Activated CD4-positive, alpha-beta T cell treated with anti-CD3 and anti-CD28 coated beads, Interleukin-2, Interleukin-6, amounts not matched to agents 100 ng/mL and 50 ng/mL, durations not matched to agents 16 hours and 8 hours (primary cell): ENCODE data around the gene SERPINA6.
"Not testable (repeated sequence)": the region's sequence is repeated elsewhere in the genome, so short reads cannot be mapped to it uniquely, and the experiment has no call there.

Experiments
- DNase-seq: peaks from one replicate; pipeline ENCODE4 v3.0.0-alpha.2; 2020

Gene SERPINA6

DNA sequence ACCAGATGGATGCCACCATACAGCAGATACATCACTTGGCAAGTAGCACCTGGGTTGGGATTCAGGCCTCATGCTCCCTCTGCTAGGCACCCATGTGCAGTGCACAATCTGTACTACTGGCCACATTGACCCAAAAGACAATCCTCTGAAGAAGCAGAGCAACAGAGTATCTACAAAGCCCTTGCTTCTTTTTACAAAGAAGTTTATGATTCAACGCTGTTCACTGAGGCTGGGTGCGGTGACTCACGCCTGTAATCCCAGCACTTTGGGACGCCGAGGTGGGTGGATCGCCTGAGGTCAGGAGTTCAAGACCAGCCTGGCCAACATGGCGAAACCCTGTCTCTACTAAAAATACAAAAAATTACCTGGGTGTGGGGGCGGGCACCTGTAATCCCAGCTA, 31.1 kb upstream of the SERPINA6 start:
- not testable (repeated sequence) for DNase-seq

DNA sequence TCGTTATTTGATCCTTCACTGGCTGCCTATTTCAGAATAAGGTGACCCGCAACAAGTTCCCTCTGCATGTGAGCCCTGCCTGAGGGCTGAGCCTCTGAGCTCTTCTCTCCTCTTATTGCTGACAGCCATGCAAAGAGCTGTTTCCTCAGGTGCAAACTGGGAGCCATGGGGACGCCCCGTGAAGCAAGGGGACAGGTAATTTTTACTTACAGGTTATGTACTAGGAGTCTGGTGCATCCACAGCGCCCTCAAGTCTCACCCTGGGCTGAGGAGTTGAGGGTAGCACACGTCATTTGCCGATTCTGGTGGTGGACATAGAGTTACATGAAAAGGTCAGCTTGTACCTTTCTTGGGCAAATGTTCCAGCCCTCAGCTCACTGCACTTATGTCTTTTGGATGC, 26.1 kb upstream of the SERPINA6 start:
- DNase-seq, result no peak

DNA sequence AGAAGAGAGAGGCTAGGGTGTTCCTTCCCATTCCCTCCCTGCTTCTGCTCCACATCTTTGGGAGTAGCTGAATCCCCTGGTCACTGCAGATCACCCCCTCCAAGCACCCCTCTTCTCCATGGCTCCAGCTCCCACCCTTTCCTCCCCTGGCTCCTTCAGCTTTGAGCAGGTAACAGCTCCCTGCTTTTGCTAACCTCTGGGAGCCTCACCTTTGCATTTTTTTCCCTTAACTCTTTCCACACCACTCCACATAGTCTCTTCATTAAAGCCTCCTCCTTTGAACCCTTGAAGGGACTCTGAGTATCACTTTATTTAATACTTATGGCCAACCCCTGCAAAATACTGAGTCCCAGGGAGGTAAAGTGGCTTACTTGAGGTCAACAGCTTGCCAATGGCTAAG, 25.7 kb upstream of the SERPINA6 start:
- DNase-seq, result no peak

DNA sequence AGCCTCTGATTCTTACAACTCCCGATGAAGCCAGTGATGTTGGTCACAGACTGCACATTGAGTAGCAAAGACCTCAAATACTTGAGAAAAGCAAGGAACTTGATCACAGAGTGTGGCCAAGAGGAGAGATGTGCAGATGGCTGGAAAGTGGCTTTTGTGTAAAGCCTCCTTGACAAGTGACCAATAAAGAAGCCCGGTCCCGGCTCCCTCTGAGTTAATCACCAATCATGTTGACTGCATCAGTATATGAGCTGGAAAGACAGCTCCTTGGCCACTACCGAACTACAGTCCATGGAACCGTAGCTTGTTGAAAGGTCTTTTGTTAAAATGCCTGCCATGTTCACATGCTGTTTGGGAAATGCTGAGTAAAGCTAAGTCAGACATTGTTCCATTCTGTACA, 23.7 kb upstream of the SERPINA6 start:
- DNase-seq, result no peak

DNA sequence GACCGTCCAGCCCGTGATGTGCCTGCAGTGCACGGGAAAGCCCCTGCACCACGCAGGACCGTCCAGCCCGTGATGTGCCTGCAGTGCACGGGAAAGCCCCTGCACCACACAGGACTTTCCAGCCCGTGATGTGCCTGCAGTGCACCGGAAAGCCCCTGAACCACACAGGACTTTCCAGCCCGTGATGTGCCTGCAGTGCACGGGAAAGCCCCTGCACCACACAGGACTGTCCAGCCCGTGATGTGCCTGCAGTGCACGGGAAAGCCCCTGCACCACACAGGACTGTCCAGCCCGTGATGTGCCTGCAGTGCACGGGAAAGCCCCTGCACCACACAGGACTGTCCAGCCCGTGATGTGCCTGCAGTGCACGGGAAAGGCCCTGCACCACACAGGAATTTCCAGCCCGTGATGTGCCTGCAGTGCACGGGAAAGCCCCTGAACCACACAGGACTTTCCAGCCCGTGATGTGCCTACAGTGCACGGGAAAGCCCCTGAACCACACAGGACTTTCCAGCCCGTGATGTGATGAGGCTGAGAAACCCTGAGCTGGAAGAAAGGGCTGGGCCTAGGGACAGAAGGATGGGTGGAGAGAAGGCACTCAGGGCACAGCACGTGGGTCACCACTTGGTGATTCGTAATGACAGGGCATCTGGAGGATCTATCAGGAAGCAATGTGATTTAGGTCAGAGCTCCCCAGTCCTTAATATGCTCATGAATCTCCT, 23.1 kb upstream of the SERPINA6 start:
- DNase-seq, result peak; percentile 68

DNA sequence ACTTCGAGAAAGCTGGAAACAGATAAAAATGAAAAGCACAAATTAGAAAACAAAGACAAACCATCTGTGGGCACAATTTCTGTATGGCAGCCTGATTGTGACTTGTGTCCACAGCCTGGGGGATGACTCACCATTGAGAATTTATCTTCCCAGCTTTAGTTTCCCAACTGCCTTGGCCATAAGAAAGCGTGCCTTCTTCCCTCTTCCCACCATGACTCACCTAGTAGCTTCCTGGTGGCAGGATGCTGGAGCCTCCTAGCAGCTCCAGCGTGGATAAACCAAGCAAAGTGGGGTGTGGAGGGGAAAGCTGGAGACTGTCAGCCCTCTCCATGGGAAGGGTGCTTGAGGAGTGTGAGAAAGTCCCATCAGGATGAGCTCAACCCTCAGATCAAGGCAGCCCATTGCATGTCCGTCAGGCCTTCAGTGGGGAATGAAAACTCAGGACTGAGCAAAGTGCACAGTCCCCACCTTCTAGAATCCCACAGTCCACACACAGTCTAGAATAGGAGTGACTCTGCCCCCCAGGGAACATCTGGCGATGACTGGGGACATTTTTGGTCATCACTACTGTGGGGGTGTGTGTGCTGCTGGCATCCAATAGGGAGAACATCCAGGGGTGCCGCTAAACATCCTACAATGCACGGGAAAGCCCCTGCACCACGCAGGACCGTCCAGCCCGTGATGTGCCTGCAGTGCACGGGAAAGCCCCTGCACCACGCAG, 22.4 kb upstream of the SERPINA6 start:
- no peak for DNase-seq

DNA sequence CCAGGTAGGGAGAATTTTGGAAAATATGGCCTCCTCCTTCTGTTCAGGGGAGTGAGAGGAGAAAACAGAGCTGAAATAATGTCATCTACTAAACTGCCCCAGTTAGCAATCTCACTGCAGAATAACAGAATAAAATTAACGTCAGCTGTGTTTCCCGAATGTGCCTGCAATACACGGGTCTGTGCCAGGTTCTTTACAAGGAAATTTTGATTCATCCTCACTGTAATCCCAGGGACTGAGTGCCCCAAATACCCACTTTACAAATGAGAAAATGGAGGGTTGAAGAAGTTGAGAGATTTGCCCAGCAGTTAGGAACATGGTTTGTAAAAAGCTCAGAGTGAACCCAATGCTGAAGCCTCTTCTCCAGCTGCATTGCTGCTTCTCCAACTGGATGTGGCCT, 21.3 kb upstream of the SERPINA6 start:
- DNase-seq, result no peak

DNA sequence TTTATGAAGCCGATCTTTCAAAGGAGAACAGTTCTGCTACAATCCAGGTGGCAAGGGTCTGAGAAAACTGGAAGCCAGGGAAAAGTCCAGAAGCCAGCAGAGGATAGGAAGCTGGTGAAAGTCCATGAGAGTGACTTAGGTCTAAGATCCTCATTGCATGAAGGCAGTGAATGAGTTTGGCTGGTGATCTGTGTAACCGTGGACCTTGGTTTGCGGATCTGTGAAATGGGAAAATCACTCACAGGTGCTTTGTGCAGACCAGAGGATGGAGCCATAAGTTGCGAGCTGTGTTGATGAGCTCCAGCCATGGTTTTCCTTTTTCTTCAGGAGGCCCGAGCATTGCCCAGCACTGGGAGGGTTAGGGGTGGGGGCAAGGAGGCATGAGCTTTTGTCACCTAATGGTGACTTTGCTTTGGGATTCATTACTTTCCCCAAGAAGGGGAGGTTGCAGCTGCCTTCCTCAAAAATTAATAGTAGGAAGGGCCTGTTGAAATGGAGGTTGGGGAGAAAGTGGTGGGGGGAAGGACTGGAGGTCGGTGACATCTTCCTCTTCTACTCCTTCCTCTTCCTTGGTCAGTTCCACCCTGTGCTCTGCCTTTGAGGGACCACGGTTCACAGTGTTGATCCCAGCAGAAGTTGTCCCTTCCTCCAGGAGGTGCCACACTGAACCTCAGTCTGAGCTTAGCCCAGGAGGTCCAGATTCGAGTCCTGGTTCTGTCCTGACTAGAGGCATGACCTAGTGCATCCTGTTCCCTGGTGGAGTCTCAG, 20.3 kb upstream of the SERPINA6 start:
- DNase-seq, result no peak

DNA sequence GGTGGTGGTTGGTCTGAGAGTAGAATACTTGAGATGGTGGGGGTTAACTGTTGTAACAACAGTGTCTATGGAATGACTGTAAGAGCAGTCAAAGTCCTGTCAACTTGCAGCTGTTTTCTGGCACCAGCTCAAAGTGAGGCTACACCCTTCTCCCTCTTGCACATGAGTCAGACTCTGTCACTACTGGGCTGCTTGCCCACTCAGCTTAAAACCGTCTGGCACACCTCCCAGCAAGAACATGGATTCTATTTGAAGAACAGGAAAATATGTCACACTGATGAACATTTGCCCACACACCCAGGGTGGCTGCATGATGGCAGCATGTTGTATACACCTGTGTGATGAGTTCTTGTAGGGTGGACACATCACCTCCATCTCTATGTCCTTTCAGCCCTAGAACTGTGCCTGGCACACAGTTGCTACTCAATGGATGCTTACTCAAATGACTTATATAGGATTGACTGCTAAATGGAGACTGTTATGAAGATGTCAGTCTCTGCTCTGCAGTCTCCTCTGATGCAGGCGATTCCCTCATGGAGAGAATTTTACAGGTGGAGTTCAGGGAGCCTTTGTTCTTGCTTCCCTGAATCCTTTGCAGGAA, 19.3 kb upstream of the SERPINA6 start:
- DNase-seq, result peak; percentile 7

DNA sequence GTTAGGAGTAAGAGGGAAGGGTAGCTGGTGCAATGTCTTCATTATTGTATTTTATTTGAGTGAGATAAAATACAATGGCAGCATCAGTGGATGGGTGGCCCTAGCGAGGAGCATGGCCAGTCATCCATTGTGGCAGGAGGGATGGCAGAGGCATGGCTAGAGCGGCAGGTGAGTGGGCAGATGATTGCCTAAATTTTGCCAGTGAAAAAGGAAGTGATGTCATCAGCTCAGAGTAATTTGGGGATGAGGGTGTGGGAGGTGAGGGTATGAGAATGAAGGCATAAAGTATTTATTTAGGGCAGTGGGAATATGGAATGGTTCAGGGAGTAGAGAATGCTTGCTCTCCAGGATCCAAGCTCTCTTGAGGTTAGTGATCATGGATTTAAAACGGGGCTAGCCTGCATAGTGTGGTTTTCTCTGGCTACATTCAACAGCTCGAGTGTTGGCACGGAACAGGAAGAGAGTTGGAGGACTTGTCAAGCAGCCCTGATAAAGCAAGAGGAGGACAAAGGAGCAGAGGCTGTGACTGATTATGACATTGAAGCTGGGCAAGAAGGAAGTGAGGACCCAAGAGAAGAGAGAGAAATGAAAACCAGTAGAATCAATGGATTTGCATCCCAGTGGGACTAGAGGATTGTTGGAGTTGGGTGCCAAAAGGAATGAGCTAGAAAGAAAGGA, 18.7 kb upstream of the SERPINA6 start:
- peak; percentile 5 for DNase-seq

DNA sequence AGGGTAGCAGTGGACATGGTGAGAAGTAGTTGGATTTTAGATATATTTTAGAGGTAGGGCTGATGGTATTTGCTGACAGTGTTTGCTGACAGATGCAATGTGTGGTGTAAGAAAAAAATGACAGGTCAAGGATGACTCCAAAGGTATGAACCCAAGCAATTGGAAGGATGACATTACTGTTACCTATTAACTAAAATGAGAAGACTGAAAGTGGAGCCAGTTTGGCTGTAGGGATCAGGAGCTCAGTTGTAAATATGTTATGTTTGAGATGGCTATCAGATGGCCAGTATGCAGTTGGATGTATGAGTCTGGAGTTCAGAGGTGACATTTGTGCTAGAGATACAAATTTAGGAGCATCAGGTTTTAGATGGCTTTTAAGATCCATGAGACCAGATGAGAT, 17.4 kb upstream of the SERPINA6 start:
- no peak for DNase-seq

DNA sequence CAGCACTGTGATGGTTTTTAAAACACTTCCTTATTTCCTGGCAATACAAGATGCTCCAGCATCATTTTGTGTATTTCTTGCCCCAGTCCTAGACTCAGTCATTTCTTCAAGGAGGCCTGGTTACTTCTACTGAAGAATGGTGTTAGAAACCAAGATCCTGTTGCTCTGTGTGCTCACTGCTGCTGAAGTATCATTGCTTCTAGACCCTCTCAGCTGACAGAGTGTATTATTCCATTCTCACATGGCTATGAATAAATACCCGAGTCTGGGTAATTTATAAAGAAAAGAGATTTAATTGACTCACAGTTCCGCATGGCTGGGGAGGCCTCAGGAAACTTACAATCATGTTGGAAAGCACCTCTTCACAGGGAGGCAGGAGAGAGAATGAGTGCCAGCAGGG, 14.9 kb upstream of the SERPINA6 start:
- DNase-seq, result no peak

DNA sequence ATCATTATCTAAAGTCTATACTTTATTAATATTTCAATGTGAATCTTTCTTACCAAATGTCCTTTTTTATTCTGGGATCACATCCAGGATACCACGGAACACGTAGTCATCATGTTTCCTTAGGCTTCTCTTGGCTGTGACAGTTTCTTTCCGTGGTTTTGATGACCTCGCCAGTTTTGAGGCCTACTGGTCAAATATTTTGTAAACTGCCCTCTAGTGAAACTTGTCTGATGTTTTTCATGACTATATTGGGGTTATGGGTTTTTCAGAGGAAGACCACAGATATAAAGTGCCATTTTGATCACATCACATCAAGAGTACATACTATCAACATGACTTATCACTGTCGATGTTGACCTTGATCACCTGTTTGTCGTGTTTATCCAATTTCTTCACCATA, 14.1 kb upstream of the SERPINA6 start:
- no peak for DNase-seq

DNA sequence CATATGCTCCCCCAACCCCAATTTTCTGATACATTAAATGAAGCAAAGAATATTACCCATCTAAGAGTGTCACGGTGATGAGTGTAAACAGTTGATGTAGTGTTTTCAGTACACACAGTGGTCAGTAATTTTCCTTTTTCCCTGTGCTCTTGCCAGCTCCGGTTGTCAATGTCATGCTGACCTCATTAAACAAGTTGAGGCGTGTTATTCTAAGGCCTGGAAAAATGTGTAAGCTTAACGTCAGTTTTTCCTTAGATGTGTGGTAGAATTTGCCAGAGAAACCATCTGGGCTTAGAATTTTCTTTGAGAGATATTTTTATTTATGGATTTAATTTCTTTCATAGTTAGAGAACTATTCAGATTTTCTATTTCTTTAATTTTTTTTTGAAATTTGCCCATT, 11.7 kb upstream of the SERPINA6 start:
- no peak for DNase-seq

DNA sequence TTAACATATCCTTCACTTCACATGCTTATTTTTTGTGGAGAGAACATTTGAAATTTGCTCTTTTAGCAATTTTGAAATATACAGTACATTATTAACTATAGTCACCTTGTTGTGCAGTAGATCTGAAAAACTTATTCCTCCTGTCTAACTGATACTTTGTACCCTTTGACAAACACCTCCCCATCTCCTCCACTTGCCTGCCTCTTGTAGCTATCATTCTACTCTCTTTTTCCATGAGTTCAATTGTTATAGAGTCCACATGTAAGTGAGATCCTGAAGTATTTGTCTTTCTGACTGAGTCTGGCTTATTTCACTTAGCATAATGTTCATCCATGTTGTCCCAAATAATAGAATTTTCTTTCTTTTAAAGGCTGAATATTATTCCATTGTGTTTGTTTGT, 9.5 kb upstream of the SERPINA6 start:
- no peak for DNase-seq

DNA sequence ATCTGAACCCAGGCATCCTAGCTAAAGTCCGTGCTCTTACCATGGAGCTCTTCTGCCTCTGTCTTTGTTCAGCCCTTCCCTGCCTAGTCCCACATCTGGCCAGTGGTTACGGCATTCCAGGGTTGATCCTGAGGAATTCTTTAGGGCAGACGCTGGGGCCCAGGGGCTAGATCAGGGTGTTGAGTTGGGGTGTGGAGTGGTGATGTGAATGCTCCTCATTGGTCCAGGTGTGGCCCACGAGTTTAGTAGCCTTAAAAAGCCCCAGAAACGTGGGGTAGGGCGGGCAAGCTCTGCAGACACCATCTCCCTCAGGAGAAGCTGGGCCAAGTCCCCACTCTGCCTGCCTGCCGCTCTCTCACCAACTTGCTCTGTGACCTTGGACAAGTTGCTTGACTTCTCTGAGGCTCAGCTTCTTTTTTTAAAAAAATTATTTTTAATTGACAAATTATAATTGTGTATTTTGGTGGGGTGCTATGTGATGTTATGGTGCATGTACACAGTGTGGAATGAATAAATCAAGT, 9.0 kb upstream of the SERPINA6 start:
- DNase-seq, result no peak

DNA sequence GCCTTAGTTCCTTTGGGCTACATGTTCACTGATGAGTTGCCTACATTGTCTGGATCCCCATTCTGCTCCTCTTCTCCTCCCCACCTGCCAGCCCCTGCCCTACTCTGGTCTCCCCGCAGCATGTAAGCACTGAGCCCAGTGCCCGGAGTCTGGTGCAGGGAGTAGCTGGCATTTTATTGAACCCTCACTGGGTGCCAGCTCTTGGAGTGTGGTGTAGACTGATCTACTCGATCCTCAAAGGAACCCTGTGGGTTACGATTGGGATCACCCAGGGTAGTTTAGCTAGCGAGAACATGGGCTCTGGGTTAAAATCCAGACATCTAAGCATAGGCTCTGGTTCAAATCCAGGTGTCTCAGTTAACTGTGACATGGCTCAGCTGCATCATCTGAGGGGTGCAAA, 8.3 kb upstream of the SERPINA6 start:
- DNase-seq, result no peak

DNA sequence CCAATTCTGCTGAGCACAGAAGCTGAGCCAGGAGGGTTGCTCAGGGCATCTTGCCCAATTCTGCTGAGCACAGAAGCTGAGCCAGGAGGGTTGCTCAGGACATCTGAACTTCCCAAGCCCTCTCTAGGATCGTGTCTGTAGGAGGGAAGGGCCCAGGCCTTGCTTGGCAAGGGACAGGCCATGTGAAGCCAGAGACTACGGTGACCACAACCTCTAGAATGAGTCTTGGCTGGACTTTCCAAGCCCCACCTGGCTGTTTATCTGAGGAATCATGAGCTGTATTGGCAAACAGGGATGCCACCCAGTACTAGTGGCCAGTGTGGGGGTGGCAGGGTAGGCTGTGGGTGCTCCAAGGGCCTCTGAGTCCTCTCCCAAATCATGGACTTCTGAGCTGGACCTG, 7.7 kb upstream of the SERPINA6 start:
- no peak for DNase-seq

DNA sequence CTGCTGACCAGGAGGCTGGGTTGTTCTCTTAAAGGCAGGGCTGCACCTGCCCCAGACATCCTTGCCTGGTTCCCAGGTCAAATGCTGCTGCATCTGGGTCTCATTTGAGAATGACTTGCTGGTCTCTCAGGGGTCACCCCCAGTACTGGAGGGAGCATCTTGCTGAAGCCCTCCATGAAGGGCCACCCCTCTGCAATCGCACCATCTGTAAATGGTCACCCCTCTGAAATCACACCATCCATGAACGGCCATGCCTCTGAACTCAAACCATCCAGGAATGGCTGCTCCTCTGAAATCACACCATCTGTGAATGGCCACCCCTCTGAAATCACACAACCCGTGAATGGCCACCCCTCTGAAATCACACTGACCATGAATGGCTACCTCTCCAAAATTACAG, 7.3 kb upstream of the SERPINA6 start:
- no peak for DNase-seq

DNA sequence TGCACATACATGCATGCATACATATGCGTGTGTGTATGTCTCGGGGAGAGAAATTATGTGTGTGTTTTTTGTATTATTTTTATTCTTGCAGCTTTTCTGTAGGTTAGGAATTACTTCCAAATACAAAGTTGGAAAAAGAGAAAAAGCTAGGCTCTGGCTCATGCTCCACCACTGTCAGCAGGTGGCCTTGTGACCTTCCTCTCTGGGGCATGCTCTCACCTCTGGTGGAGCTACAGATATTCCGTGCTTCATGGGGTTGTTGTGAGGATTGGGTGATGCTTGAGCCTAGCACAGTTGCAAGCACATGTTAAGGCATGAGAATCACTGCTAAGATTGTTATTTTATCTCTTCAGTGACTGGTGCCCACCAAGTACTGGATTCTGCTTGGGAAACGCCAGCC, 6.7 kb upstream of the SERPINA6 start:
- no peak for DNase-seq

DNA sequence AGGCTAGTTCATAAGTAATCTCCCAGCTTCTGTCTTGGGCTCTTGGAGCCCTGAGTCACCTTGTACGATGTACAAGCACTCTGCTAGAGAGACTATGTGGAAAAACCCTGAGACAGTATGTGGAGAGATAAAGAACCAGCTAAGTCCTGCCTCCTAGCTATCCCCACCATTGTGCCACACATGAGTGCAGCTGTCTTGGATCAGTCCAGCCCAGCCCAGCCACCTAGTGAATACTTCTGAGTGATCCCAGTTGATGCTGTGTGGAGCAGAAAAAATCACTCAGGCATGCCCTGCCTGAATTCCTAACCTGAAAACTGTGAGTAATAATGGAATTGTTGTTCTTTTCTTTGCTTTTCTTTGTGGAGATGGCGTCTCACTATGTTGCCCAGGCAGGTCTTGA, 5.1 kb upstream of the SERPINA6 start:
- no peak for DNase-seq

DNA sequence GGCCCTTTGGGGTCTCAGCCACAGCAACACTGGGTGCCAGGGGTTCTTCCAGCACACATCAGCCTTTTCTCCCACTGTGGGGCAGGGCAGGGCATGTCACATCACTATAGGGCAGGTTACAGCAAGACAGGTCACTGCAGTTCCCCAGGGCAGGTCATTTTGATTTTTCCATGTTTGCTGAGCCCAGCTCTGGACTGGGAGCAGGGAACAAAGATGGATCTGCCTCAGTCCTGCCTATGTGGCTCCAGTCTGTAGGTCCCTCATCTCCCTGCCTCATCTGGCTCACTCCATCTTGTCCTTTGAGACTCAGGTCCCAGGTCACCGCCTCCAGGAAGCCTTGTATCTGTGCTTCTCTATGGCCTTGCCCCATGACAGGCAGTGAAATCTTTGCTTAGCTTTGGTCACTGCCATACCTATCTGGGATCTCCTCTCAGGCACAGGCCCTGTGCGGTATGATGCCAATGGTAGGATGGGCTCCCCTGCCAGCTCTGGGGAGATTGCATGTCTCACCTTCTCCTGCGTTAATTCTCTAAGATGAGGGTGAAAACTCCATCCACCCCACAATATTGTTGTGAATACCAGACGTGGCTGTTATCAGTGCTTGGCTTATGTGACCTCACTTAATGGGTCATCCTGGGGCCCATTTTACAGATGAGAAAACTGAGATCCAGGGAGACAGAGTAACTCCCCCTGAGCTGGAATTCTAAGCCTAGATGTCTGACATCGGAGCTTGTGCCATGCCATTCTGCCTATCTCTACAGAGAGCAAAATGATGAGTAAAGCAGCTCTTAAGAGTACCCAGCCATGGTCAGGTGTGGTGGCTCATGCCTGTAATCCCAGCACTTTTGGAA, 1.5 kb downstream of the SERPINA6 start:
- DNase-seq, result no peak
